ENCODE measurements around the gene ZNF749. TPM values are rescaled to one million over a fixed set of nuclear protein-coding genes. Genes with fewer than 3 reads are reported as not detected.

Gene ZNF749
- total and polyA plus RNA-seq, 10 of the 15 experiments (the other 5 are each of a cell fraction or from before 2014, with no cell fraction given), result 3.1 to 20.2 (median 13.7) TPM

DNA sequence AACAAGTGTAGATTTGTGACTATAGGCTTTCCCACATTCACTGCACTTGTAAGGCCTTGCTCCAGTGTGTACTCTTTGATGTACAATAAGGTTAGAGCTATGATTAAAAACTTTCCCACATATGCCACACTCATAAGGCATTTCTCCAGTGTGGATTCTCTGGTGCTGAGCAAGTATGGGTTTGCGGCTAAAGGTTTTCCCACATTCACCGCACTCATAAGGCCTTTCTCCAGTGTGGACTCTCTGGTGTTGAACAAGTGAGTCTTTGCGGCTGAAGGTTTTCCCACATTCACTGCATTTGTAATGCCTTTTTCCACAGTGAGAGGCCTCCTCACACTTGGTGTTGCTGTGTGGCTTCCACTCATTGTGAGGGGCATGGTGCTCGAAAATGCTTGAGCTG is 38.5 kb downstream of the ZNF749 start:
- ChIA-PET POLR2A (no interaction called here), SMC1A (ENCODE audit: uncharacterized antibody, unreplicated experiment) (interaction anchor here (1.3 kb wide), 1 partner anchor 9 kb away, joined by 3 read pairs; no protein-coding TSS in a partner anchor), RAD21 (ENCODE audit: unreplicated experiment) (no interaction called here), CTCF (no interaction called here)
- BruUV-seq (replicated peaks), result no TSS peak
- Histone ChIP-seq H3K4me1 (ENCODE audit: control insufficient read depth, insufficient read depth, low read length) (no peaks in the 10 kb centered on the region; the same call in 1 of the 2 replicates), H3K9me3 (replicated peaks; ENCODE audit: control insufficient read depth, insufficient read depth, low read length) (peaks cover 55% of the 10 kb centered on the region), H2AFZ (ENCODE audit: control insufficient read depth, low read depth, low read length) (no peak overlapping the region), H3K27me3 (replicated peaks in 1 of 2; ENCODE audit: control insufficient read depth in 2 of 2, insufficient read depth in 2 of 2, low read length in 1 of 2) (no peaks in the 10 kb centered on the region), H3K79me2 (ENCODE audit: control insufficient read depth, insufficient read depth, low read length) (no peaks in the 10 kb centered on the region; the same call in 1 of the 2 replicates), H4K20me1 (ENCODE audit: control insufficient read depth, insufficient read depth) (no peaks in the 10 kb centered on the region), H3K4me3 (no peak overlapping the region), H3K9ac (ENCODE audit: control insufficient read depth, insufficient read depth, low read length) (no peak overlapping the region), H3K4me2 (ENCODE audit: control insufficient read depth, insufficient read depth) (no peak overlapping the region), H3K36me3 (ENCODE audit: control insufficient read depth in 2 of 2, insufficient read depth in 2 of 2, low read length in 1 of 2) (peaks cover 0 to 4% of the 10 kb centered on the region in 2 experiments; a peak in 2 of 4 replicates), H3K27ac (ENCODE audit: control insufficient read depth, insufficient read depth) (no peak overlapping the region)
- DNase-seq (ENCODE audit: low read depth, low spot score) (no peak), FAIRE-seq (no peak), ATAC-seq (no peak)
- in situ Hi-C loops (cut with MboI), result no loop called here
- intact Hi-C loops (cut with micrococcal nuclease; ENCODE audit: unreplicated experiment), result no loop called here
- TF ChIP-seq, protein P1, sequence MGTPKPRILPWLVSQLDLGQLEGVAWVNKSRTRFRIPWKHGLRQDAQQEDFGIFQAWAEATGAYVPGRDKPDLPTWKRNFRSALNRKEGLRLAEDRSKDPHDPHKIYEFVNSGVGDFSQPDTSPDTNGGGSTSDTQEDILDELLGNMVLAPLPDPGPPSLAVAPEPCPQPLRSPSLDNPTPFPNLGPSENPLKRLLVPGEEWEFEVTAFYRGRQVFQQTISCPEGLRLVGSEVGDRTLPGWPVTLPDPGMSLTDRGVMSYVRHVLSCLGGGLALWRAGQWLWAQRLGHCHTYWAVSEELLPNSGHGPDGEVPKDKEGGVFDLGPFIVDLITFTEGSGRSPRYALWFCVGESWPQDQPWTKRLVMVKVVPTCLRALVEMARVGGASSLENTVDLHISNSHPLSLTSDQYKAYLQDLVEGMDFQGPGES (IDR thresholded peaks at IDR 0.05), result no peak
- TF ChIP-seq ZNF622 (IDR thresholded peaks at IDR 0.05), result no peak
- TF ChIP-seq, protein P2, sequence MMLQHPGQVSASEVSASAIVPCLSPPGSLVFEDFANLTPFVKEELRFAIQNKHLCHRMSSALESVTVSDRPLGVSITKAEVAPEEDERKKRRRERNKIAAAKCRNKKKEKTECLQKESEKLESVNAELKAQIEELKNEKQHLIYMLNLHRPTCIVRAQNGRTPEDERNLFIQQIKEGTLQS (IDR thresholded peaks at IDR 0.05; ENCODE audit: borderline replicate concordance, extremely low read depth, low read depth, low read length), result no peak
- no peak for TF ChIP-seq BRCA1 (IDR thresholded peaks at IDR 0.05; ENCODE audit: low read depth, low read length)
- no peak for TF ChIP-seq CBX5 (IDR thresholded peaks at IDR 0.05; ENCODE audit: low read depth)
- no peak for TF ChIP-seq IKZF2 (IDR thresholded peaks at IDR 0.05)
- TF ChIP-seq NFIC (IDR thresholded peaks at IDR 0.05; ENCODE audit: low read depth, low read length), result no peak
- TF ChIP-seq, protein P3, sequence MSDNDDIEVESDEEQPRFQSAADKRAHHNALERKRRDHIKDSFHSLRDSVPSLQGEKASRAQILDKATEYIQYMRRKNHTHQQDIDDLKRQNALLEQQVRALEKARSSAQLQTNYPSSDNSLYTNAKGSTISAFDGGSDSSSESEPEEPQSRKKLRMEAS (IDR thresholded peaks at IDR 0.05; ENCODE audit: low read depth, low read length), result no peak
- TF ChIP-seq ZNF217 (IDR thresholded peaks at IDR 0.05), result no peak
- no peak for TF ChIP-seq KLF5 (IDR thresholded peaks at IDR 0.05; ENCODE audit: partially characterized antibody)
- TF ChIP-seq ASH2L (IDR thresholded peaks at IDR 0.05; ENCODE audit: borderline replicate concordance, low read depth), result no peak
- TF ChIP-seq, protein P4, sequence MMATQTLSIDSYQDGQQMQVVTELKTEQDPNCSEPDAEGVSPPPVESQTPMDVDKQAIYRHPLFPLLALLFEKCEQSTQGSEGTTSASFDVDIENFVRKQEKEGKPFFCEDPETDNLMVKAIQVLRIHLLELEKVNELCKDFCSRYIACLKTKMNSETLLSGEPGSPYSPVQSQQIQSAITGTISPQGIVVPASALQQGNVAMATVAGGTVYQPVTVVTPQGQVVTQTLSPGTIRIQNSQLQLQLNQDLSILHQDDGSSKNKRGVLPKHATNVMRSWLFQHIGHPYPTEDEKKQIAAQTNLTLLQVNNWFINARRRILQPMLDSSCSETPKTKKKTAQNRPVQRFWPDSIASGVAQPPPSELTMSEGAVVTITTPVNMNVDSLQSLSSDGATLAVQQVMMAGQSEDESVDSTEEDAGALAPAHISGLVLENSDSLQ (IDR thresholded peaks at IDR 0.05), result no peak
- TF ChIP-seq SREBF2 (IDR thresholded peaks at IDR 0.05; ENCODE audit: low read length), result no peak
- TF ChIP-seq, protein P5, sequence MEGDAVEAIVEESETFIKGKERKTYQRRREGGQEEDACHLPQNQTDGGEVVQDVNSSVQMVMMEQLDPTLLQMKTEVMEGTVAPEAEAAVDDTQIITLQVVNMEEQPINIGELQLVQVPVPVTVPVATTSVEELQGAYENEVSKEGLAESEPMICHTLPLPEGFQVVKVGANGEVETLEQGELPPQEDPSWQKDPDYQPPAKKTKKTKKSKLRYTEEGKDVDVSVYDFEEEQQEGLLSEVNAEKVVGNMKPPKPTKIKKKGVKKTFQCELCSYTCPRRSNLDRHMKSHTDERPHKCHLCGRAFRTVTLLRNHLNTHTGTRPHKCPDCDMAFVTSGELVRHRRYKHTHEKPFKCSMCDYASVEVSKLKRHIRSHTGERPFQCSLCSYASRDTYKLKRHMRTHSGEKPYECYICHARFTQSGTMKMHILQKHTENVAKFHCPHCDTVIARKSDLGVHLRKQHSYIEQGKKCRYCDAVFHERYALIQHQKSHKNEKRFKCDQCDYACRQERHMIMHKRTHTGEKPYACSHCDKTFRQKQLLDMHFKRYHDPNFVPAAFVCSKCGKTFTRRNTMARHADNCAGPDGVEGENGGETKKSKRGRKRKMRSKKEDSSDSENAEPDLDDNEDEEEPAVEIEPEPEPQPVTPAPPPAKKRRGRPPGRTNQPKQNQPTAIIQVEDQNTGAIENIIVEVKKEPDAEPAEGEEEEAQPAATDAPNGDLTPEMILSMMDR (IDR thresholded peaks at IDR 0.05 in 2 of 3, conservative IDR thresholded peaks at IDR 0.05 in 1 of 3; ENCODE audit: control insufficient read depth in 2 of 3, extremely low read depth in 1 of 3, insufficient read depth in 1 of 3, low read depth in 3 of 3, low read length in 3 of 3), result no peak
- TF ChIP-seq NR2C2 (IDR thresholded peaks at IDR 0.05; ENCODE audit: borderline replicate concordance, control insufficient read depth, insufficient read length, low read depth), result no peak
- no peak for TF ChIP-seq NR2F1 (conservative IDR thresholded peaks at IDR 0.05)
- TF ChIP-seq STAT1 (conservative IDR thresholded peaks at IDR 0.05), result no peak
- no peak for TF ChIP-seq ZSCAN29 (IDR thresholded peaks at IDR 0.05)
- TF ChIP-seq KAT2A (conservative IDR thresholded peaks at IDR 0.05; ENCODE audit: control insufficient read depth, low read depth, low read length), result no peak
- no peak for TF ChIP-seq MTA3 (IDR thresholded peaks at IDR 0.05; ENCODE audit: borderline replicate concordance, low read length)
- WGBS (ENCODE audit: insufficient coverage, insufficient replicate concordance, low lambda C conversion rate, missing lambda C conversion rate), result 73% methylated on average over 4 of the region's 4 CpGs

Data from GM12878 (cell line).